ENCODE data around the gene MED16.

The MED16 gene

GRCh38 chr19:927351-927779 lies 34.4 kb upstream of the MED16 start:
- no peak for DNase-seq

- peak; percentile 89 for DNase-seq
These were observed 33.8 kb upstream of the MED16 start for GRCh38 chr19:926589-927350.

GRCh38 chr19:926323-926588 lies 33.3 kb upstream of the MED16 start:
- no peak for DNase-seq

DNA sequence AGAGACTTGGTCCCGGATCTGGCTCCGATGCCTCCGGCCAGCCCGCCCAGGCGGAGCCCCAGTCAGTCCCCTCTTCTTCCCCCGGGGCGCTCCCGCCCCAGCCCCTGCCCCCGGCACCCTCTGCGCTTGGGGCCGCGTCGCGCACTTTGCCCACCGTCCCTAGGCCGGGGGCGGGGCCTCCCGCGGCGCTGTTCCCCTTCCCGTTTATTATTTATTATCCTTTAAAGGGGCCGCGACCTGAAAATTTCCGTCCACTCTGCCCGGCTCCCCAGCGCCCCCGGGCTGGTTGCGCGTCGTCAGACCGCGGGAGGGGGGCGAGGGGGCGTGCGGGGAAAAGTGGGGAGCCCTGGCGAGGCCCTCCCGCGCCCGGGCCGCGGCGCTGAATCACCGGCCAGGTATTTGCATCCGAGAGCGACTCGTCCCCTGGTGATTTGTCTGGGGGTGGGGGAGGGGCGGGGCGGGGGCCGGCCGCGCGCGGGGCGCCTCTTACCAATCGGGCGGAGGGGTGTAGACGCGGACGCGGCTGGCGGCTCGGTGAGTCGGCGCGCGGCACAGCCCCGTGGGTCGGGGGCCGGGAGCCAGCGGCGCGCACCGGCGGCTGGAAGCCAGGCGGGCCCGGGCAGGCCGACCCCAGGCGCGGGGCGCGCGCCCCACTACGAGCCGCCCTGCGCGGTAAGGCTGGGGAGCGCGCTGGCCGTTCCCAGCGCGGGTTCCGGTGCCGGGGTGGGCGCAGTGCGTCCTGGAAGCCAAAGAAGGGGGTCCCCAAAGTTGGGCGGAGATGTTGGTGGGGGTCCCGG lies 32.7 kb upstream of the MED16 start, which contains the start of gene ARID3A:
ARID3A (plus strand) TSS at position 510 of the 797 bp plus-strand sequence. CDS start 3,494 bp downstream, outside the sequence.
- peak; percentile 79 for DNase-seq

- peak; percentile 68 for DNase-seq
These were observed 32.1 kb upstream of the MED16 start for GRCh38 chr19:925087-925525.

DNA sequence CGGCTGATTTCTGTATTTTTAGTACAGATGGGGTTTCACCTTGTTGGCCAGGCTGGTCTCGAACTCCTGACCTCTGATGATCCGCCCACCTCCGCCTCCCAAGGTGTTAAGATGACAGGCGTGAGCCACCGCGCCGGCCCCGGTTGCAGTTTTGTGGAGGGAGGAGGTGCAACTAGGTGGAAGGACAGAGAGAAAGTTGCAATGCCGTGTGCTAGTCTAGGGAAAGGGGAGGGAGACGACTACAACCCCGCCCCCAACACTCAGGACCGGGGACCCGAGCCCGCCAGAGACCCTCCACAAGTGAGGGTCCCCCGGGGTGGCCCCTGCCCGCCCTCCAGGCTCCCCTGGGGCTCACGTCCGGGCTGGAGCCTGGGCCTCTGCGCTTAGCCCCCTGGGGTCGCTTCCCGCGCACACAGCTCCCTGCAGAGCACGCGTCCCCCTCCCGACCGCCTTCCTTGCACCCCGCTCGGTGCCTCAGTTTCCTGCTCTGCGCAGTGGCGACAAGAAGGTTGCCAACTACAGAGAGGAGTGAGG lies 31.6 kb upstream of the MED16 start:
- DNase-seq, result no peak

- no peak for DNase-seq
These were observed 27.3 kb upstream of the MED16 start for GRCh38 chr19:920051-920864.

GRCh38 chr19:919199-920050 lies 26.4 kb upstream of the MED16 start:
- no peak for DNase-seq

DNA sequence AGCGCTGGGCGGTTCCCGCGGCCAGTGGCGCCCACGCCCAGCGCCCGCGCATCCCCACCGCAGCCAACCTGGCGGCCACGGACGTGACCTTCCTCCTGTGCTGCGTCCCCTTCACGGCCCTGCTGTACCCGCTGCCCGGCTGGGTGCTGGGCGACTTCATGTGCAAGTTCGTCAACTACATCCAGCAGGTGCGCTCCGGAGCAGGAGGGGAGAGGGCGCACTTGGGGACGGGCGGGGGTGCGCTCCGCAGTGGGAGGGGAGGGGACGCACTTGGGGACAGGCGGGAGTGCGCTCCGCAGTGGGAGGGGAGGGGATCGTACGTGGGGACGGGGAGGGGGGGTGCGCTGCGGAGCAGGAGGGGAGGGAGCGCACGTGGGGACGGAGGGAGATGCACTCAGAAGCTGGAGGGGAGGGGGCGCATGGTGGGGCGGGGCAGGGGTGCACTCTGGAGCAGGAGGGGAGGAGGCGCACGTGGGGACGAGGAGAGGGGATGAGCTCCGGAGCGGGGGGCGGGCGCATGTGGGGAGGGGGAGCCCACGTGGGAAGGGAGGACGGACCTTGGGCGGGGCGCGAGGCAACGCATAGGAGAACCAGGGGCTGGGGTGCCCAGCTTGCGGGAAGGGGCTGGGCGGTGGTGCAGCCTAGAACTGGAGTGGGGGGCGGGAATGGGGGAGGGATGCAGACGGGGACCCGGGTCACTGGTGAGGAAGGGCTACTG lies 25.7 kb upstream of the MED16 start:
- no peak for DNase-seq

DNA sequence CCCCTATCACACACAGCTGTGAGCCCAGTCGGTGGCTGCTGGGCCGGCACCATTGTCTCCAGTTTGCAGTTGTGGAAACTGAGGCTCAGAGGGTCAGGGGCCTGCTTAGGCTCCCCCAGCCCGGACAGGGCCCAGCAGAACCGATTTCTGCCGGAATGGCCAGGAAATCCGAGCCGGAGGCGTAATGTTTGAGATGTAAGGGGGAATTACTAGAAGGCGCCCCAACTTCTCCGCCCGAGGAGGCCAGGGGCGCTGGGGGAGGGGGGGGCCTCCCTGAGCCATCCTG lies 25.1 kb upstream of the MED16 start:
- DNase-seq, result no peak

DNA sequence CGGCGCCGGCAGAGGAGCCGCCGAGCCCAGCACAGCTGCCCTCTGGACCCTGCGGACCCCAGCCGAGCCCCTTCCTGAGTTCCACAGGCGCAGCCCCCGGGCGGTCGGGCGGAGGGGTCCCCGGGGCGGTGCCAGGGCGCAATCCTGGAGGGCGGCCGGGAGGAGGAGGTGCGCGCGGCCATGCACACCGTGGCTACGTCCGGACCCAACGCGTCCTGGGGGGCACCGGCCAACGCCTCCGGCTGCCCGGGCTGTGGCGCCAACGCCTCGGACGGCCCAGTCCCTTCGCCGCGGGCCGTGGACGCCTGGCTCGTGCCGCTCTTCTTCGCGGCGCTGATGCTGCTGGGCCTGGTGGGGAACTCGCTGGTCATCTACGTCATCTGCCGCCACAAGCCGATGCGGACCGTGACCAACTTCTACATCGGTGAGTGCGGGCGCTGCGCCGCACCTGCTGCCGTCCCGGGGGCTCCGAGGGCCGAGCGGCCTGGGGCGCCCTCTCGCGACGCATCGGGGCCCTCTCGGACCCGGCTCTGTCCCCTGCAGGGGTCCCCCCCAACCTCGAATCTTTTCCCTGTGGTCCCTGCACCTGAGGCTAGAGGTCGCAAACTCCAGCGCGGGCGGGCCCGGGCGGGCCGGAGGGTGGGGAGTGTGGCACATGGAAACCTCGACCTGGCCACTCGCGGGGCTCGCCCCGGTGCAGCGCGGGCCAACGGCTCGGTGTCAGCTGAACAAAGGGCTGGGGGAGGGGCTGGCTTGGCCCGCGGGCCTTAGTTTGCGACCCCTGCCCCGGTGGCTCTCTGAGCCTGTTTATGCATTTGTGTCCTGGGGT lies 24.6 kb upstream of the MED16 start, which contains the start of gene KISS1R:
KISS1R (plus strand) TSS at position 11 of the 829 bp plus-strand sequence; CDS start at position 181, 170 bp downstream.
- peak; percentile 33 for DNase-seq

GRCh38 chr19:916645-917322 lies 23.8 kb upstream of the MED16 start:
- DNase-seq, result no peak

DNA sequence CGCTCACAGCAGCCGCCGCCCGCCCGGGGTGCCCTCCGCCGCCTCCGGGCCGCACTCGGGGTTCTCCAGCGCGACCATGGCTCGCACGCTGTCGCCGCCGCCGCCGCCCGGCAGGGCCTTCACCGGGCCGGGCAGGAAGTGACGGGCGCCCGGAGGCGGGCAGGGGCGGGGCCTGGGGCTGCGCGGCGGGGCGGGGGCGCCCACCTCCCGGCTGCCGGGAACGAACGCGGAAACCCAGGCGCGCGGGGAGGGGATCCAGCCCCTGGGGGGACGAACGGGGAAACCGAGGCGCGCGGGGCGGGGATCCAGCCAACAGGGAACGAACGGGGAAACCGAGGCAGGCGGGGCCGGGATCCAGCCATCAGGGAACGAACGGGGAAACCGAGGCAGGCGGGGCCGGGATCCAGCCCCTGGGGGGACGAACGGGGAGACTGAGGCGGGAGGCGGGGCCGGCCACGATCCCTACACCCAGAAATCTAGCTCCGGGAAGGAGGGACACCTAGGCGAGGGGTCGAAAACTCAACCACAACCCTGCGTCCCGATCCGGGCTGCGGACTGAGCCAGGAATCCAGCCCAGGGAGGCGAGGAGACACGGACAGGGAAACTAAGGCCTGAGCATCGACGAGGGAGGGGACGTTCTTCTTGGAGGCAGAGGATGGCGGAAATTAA lies 20.2 kb upstream of the MED16 start, which contains the start of gene R3HDM4:
R3HDM4 (minus strand) TSS at position 140 of the 669 bp plus-strand sequence; CDS start at position 78, 62 bp downstream.
- DNase-seq, result peak; percentile 75

GRCh38 chr19:912181-913079 lies 19.4 kb upstream of the MED16 start:
- no peak for DNase-seq

DNA sequence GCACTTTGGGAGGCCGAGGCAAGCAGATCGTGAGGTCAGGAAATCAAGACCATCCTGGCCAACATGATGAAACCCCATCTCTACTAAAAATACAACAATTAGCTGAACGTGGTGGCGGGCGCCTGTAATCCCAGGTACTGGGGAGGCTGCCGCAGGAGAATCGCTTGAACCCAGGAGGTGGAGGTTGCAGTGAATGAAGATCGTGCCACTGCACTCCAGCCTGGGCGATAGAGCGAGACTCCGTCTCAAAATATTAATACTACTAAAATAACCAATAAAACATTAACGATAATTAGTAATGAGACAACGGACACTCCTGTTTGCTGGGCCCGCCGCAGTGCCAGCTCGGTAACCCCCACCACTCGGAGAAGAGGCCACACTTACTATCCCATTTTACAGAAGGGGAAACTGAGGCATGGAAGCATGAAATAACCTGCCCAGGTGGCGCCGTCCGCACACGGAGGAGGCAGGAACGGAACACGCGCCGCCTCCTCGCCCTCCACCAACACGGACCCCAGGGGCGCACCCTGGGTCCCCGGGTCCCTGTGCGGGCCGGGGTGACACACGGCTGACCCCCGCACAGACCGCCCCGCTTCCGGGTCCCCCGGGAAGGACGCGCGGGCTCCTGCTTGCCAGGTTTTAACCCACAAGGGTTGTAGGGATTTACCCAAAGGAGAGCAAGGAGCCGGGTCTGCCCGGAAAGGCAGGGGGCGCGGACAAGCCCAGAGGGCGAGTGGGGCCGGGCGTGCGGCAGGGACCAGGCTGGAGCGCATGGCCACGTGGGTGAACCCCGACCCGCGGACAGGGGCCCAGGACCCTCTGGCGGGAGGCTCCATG lies 18.4 kb upstream of the MED16 start:
- DNase-seq, result no peak

DNA sequence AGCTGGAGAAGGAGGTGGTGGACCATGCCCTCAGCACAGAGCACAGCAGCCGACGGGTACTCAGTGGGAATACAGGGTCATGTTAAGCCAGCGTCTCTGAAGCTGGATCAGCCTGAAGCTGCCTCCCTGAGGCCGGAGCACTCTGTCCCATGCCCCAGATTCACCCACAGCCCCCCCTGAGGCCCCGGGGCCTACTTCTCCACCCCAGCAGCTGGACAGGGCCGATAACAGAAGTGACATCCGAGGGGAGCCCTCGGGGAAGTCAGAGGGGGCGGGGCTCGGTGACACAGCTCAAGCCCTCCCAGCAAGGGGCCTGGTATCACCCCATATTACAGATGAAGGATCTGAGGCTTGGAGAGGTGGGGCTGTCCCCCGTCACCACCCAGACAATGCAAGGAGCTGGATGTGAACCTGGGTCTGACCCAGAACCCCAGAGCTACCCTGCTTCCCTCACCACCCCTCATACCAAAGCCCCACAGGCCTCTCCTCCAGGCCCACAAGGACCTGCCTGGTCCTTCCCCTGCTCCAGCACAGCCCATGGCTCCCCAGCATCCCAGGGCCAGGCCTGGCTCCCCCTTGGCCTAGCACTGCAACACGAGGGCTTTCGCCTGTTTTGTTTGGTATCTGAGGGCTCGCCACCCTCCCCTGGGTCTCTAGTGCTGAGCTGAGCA lies 14.3 kb upstream of the MED16 start:
- DNase-seq, result peak; percentile 70

DNA sequence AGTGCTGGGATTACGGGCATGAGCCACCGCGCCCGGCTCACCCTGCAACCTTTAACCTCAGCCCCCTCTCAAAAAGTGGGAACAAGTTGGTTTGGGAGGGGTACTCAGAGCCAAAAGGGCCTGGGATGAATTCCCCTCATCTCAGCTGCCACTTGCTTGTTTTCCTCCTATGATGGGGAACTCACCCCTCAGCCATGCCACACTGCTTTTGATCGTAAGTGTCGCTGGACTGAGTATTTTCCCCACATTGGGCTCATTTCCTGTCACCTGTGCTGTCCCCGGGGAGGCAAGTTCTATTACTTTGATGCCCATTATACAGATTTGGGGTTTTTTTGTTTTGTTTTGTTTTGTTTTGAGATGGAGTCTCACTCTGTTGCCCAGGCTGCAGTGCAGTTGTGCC lies 13.5 kb upstream of the MED16 start:
- no peak for DNase-seq

All from inflammatory macrophage treated with lipopolysaccharide for 4 hours (primary cell).